Smooth muscle cell (in vitro differentiated cells): ENCODE data around the gene GTF3C2. TPM values are rescaled to one million over a fixed set of nuclear protein-coding genes. Genes with fewer than 3 reads are reported as not detected.

Experiments used
- DNase-seq: peaks from one replicate; lab custom pipeline; 2025; ENCODE audit not compliant: unreplicated experiment; lab: John Stamatoyannopoulos, UW
- H2AFZ ChIP-seq: fragments of 200-600 bp; sonication (generic); 2 replicates; pipeline ENCODE4 v1.6.0; 2016; ENCODE audit warnings: antibody characterized with exemption, low read depth, mild to moderate bottlenecking
- H3F3A ChIP-seq: fragments of 200-600 bp; sonication (generic); 2 replicates; pipeline ENCODE4 v1.6.0; 2017; ENCODE audit warnings: antibody characterized with exemption, low read depth
- H3K27ac ChIP-seq: fragments of 200-600 bp; sonication (generic); 2 replicates; pipeline ENCODE4 v1.5.1; 2016; ENCODE audit warnings: low read depth, mild to moderate bottlenecking
- H3K27me3 ChIP-seq: fragments of 200-600 bp; sonication (generic); 2 replicates; pipeline ENCODE4 v1.6.1; 2016; ENCODE audit warnings: low read depth, mild to moderate bottlenecking
- H3K36me3 ChIP-seq: fragments of 200-600 bp; sonication (generic); 2 replicates; pipeline ENCODE4 v1.5.1; 2016; ENCODE audit warnings: low read depth
- H3K4me1 ChIP-seq: fragments of 200-600 bp; sonication (generic); 2 replicates; pipeline ENCODE4 v1.5.1; 2016; ENCODE audit warnings: low read depth
- H3K4me2 ChIP-seq: fragments of 200-600 bp; sonication (generic); 2 replicates; pipeline ENCODE4 v1.6.0; 2016; ENCODE audit warnings: mild to moderate bottlenecking
- H3K4me3 ChIP-seq: fragments of 200-600 bp; sonication (generic); 2 replicates; pipeline ENCODE4 v1.5.1; 2016; ENCODE audit warnings: mild to moderate bottlenecking
- H3K79me2 ChIP-seq: fragments of 200-600 bp; sonication (generic); 2 replicates; pipeline ENCODE4 v1.6.0; 2016; ENCODE audit warnings: low read depth, mild to moderate bottlenecking
- H3K9ac ChIP-seq: fragments of 200-600 bp; sonication (generic); 2 replicates; pipeline ENCODE4 v1.6.0; 2016; ENCODE audit warnings: low read depth
- H3K9me3 ChIP-seq: fragments of 200-600 bp; sonication (generic); replicated peaks from 2 replicates; pipeline ENCODE4 v1.5.1; 2016; ENCODE audit warnings: low read depth
- H4K20me1 ChIP-seq: fragments of 200-600 bp; sonication (generic); 2 replicates; pipeline ENCODE4 v1.6.0; 2016; ENCODE audit warnings: low read depth
- WGBS: methylation state at CpG from one replicate; pipeline ENCODE4 v1.1.7; 2016; ENCODE audit warnings: low lambda C conversion rate; 5-methylcytosine and 5-hydroxymethylcytosine counted together
- polyA plus RNA-seq: library from polyadenylated mRNA; unstranded; fragments of >200 nt; fragmentation: Nextera tagmentation; extraction: Ambion mirVana; gene quantifications from 2 replicates; pipeline ENCODE4 v1.2.1, GENCODE V29; 2016
- total RNA-seq: library from RNA; depleted of rRNA; stranded (reverse); fragments of >200 nt; gene quantifications from 2 replicates; pipeline ENCODE4 v1.2.3, GENCODE V29; 2014
- TF ChIP-seq, protein P1 (sequence below): fragments of 200-600 bp; sonication (generic); IDR thresholded peaks from 2 replicates; pipeline ENCODE4 v1.5.1; 2017; ENCODE audit warnings: borderline replicate concordance, mild to moderate bottlenecking, antibody characterized with exemption; ENCODE audit not compliant: insufficient read depth, poor library complexity, severe bottlenecking

The GTF3C2 gene
- total and polyA plus RNA-seq, 2 experiments from 2014 or later = 40.3 to 42.3 TPM

DNA sequence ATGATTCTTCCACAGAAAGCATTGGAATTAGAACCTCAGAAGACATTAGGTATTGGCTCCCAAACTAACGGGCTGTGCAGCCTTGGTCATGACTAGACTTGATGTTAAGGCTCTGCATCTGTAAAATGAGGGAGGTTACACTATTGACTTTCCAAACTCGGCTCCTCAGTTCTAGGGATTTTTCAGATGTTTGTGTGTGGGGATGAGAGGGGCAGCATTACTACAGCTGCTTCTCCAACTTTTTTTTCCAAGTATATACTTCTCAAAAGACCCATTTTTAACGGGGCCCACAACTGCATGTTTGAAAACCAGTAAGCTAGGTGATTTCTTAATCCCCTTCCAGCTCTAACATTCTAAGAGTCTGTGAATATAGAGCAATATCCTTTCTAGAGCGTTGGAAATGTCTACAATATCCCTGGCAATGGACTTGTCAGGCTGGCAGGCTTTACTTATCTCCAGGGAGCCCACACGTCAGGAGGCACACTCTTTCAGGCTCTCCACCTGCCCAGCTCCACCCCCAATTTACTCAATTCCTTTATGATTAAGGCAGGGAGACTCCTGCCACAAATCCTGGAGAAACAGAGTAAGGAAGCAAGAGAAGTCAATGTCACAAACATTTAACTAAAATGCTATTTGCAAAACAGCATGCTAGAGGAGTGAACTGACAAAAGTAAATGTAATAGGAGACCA, 32.8 kb downstream of the GTF3C2 start:
- Histone ChIP-seq H3K4me2 (peak overlapping the region; percentile 99), H3K4me3 (peak overlapping the region; percentile 70), H4K20me1 (no peaks in the 10 kb centered on the region), H3K27ac (peak overlapping the region; percentile 92), H2AFZ (peak overlapping the region; percentile 82), H3K36me3 (no peaks in the 10 kb centered on the region), H3K9me3 (no peaks in the 10 kb centered on the region), H3K27me3 (no peaks in the 10 kb centered on the region), H3K9ac (peak overlapping the region; percentile 98), H3K4me1 (peaks cover 24% of the 10 kb centered on the region), H3F3A (peaks cover 8% of the 10 kb centered on the region), H3K79me2 (peaks cover 7% of the 10 kb centered on the region)
- no peak for DNase-seq
- 40% methylated on average over 5 of the region's 5 CpGs for WGBS
- TF ChIP-seq, protein P1, sequence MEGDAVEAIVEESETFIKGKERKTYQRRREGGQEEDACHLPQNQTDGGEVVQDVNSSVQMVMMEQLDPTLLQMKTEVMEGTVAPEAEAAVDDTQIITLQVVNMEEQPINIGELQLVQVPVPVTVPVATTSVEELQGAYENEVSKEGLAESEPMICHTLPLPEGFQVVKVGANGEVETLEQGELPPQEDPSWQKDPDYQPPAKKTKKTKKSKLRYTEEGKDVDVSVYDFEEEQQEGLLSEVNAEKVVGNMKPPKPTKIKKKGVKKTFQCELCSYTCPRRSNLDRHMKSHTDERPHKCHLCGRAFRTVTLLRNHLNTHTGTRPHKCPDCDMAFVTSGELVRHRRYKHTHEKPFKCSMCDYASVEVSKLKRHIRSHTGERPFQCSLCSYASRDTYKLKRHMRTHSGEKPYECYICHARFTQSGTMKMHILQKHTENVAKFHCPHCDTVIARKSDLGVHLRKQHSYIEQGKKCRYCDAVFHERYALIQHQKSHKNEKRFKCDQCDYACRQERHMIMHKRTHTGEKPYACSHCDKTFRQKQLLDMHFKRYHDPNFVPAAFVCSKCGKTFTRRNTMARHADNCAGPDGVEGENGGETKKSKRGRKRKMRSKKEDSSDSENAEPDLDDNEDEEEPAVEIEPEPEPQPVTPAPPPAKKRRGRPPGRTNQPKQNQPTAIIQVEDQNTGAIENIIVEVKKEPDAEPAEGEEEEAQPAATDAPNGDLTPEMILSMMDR = no peak

- Histone ChIP-seq H3K4me3 (peak within 1 kb of the TSS; percentile 70), H3K36me3 (no peaks in the 10 kb centered on the region), H3F3A (peaks cover 8% of the 10 kb centered on the region), H4K20me1 (no peaks in the 10 kb centered on the region), H2AFZ (peak within 1 kb of the TSS; percentile 82), H3K4me2 (peak within 1 kb of the TSS; percentile 99), H3K79me2 (peaks cover 7% of the 10 kb centered on the region), H3K27ac (peak within 1 kb of the TSS; percentile 92), H3K27me3 (no peaks in the 10 kb centered on the region), H3K4me1 (peaks cover 24% of the 10 kb centered on the region), H3K9me3 (no peaks in the 10 kb centered on the region), H3K9ac (peak within 1 kb of the TSS; percentile 98)
- WGBS = 2% methylated on average over 39 of the region's 39 CpGs
- peak; percentile 52 for DNase-seq
- TF ChIP-seq, protein P1 = no peak
These were observed 33.6 kb downstream of the GTF3C2 start, which contains the start of gene MPV17 for GRCh38 chr2:27322766-27323595. TSS of gene MPV17 (minus strand) at chr2:27323097. CDS start at chr2:27322517, 580 bp downstream.

DNA sequence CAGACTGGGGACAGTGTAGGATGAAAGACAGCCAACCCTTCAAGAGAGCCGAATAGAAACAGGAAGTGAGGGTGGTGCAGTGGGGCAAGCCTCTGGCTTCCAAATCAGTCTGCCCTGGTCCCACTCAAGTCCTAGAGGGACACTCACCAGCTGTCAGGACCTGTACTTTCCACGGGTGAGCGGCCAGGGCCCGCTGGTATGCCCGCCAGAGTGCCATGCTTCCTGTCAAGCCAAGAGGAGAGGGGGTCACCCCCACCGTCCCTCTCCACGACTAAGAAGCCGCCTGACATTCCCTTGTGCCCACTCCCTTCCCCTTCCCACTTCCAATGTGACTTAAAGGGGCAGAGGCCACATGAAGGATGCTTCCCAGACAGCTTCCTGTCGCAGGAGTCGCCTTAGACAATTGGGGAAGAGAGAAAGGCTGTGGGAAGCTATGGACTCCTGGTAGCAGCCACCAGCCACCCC, 34.2 kb downstream of the GTF3C2 start:
- Histone ChIP-seq H3K27me3 (no peaks in the 10 kb centered on the region), H3K9me3 (no peaks in the 10 kb centered on the region), H3K4me1 (peaks cover 24% of the 10 kb centered on the region), H4K20me1 (no peaks in the 10 kb centered on the region), H3K9ac (peak overlapping the region; percentile 98), H3F3A (peaks cover 8% of the 10 kb centered on the region), H3K79me2 (peaks cover 7% of the 10 kb centered on the region), H3K4me3 (peak overlapping the region; percentile 70), H2AFZ (peak overlapping the region; percentile 82), H3K4me2 (peak overlapping the region; percentile 99), H3K27ac (peak overlapping the region; percentile 92), H3K36me3 (no peaks in the 10 kb centered on the region)
- TF ChIP-seq, protein P1 = no peak
- 13% methylated on average over 10 of the region's 10 CpGs for WGBS
- no peak for DNase-seq
